MCF 10A (cell line): Measurements from ENCODE around the gene KLHL9. TPM values are rescaled to one million over a fixed set of nuclear protein-coding genes. Genes with fewer than 3 reads are reported as not detected.

Source experiments
- BruUV-seq: library from RNA; stranded (reverse); fragments of 400-500 nt; replicated peaks from 2 replicates; lab custom pipeline; 2021; lab: Mats Ljungman, UMichigan
- CTCF ChIA-PET: fragments of 300-600 bp; sonication (Branson Sonifier 250); formaldehyde crosslinking; extraction: SDS; loops from one replicate; lab custom pipeline; 2021; ENCODE audit warnings: antibody characterized with exemption, inconsistent platforms; lab: Yijun Ruan, JAX
- POLR2A ChIA-PET: fragments of 300-600, 350-650 bp; sonication (Branson Sonifier 250); formaldehyde crosslinking; extraction: SDS; loops from one replicate; lab custom pipeline; 2020; ENCODE audit warnings: antibody characterized with exemption, inconsistent platforms; lab: Yijun Ruan, JAX
- DNase-seq: peaks from one replicate; pipeline ENCODE4 v3.0.0-alpha.2; 2018; ENCODE audit not compliant: unreplicated experiment
- H3K27ac Mint-ChIP-seq: one replicate; pipeline ENCODE4 v1.8.0; 2022; ENCODE audit warnings: mild to moderate bottlenecking, low read depth, mixed read lengths; ENCODE audit not compliant: unreplicated experiment
- H3K27me3 Mint-ChIP-seq: one replicate; pipeline ENCODE4 v1.8.0; 2022; ENCODE audit warnings: mixed read lengths; ENCODE audit not compliant: insufficient read depth, unreplicated experiment
- H3K36me3 Mint-ChIP-seq: one replicate; pipeline ENCODE4 v1.8.0; 2022; ENCODE audit warnings: mild to moderate bottlenecking, moderate library complexity, mixed read lengths; ENCODE audit not compliant: insufficient read depth, unreplicated experiment
- H3K4me1 Mint-ChIP-seq: one replicate; pipeline ENCODE4 v1.8.0; 2022; ENCODE audit warnings: mixed read lengths; ENCODE audit not compliant: insufficient read depth, unreplicated experiment
- H3K4me3 Mint-ChIP-seq: one replicate; pipeline ENCODE4 v1.8.0; 2022; ENCODE audit warnings: mild to moderate bottlenecking, moderate library complexity, mixed read lengths; ENCODE audit not compliant: unreplicated experiment
- H3K9me3 Mint-ChIP-seq: one replicate; pipeline ENCODE4 v1.8.0; 2022; ENCODE audit warnings: mixed read lengths; ENCODE audit not compliant: unreplicated experiment
- CTCF ChIP-seq: fragments of 200-600 bp; IDR thresholded peaks from one replicate; pipeline ENCODE4 v1.8.0; 2022; ENCODE audit warnings: antibody characterized with exemption, mild to moderate bottlenecking; ENCODE audit not compliant: unreplicated experiment
- intact Hi-C: fragments of 100-400 bp; cut with micrococcal nuclease; formaldehyde crosslinking; loops from 2 replicates; pipeline ENCODE4 v1.14.1; 2022
- total RNA-seq: library from RNA; stranded (reverse); gene quantifications from 2 replicates; pipeline ENCODE4 v1.2.3, GENCODE V29; 2022

The KLHL9 gene
- total RNA-seq, 1 experiment from 2014 or later: 9.8 TPM

- BruUV-seq: no TSS peak
- CTCF ChIA-PET: interaction anchor here (0.7 to 1.0 kb wide), 2 partner anchors 15 to 1020 kb away, joined by 3 read pairs; no protein-coding TSS in a partner anchor
- H3K9me3 Mint-ChIP-seq: no peaks in the 10 kb centered on the region
Observed at GRCh38 chr9:21286659-21287058, 48.5 kb downstream of the KLHL9 start.

GRCh38 chr9:21286099-21286498 is 49.1 kb downstream of the KLHL9 start:
- ChIA-PET CTCF (interaction anchor here (0.7 to 1.0 kb wide), 2 partner anchors 16 to 1021 kb away, joined by 3 read pairs; no protein-coding TSS in a partner anchor), POLR2A (no interaction called here)
- intact Hi-C loops: no loop called here
- TF ChIP-seq CTCF: no peak
- Mint-ChIP-seq H3K9me3 (no peaks in the 10 kb centered on the region), H3K36me3 (no peaks in the 10 kb centered on the region), H3K4me3 (no peak overlapping the region), H3K27me3 (peaks cover 29% of the 10 kb centered on the region), H3K27ac (no peak overlapping the region), H3K4me1 (no peaks in the 10 kb centered on the region)
- no peak for DNase-seq
- no TSS peak for BruUV-seq

More at GRCh38 chr9:21286659-21287058, 48.5 kb downstream of the KLHL9 start:
- POLR2A ChIA-PET: no interaction called here
- DNase-seq: no peak
- H3K36me3 Mint-ChIP-seq: no peaks in the 10 kb centered on the region
- H3K4me1 Mint-ChIP-seq: no peaks in the 10 kb centered on the region
- no peak overlapping the region for H3K27ac Mint-ChIP-seq
- intact Hi-C loops: no loop called here
- H3K4me3 Mint-ChIP-seq: no peak overlapping the region
- peaks cover 24% of the 10 kb centered on the region for H3K27me3 Mint-ChIP-seq
- TF ChIP-seq CTCF: no peak

GRCh38 chr9:21281275-21281674 is 53.9 kb downstream of the KLHL9 start:
- no peak for DNase-seq
- BruUV-seq: no TSS peak
- Mint-ChIP-seq H3K36me3 (no peaks in the 10 kb centered on the region), H3K4me3 (no peak overlapping the region), H3K27me3 (peaks cover 47% of the 10 kb centered on the region), H3K4me1 (no peaks in the 10 kb centered on the region), H3K27ac (no peak overlapping the region), H3K9me3 (no peaks in the 10 kb centered on the region)
- CTCF ChIA-PET: no interaction called here
- TF ChIP-seq CTCF: no peak
- POLR2A ChIA-PET: no interaction called here
- intact Hi-C loops: no loop called here

Other genes with a start within 250 kb of the KLHL9 start
- gene IFNW1, start 193.6 kb downstream of the KLHL9 start, total RNA-seq: not detected in 2 replicates
- gene IFNA21, start 168.7 kb downstream of the KLHL9 start, total RNA-seq: not detected in 2 replicates
- not detected in 2 replicates for gene IFNA4, start 147.8 kb downstream of the KLHL9 start, total RNA-seq
- not detected in 2 replicates for gene IFNA7, start 133.2 kb downstream of the KLHL9 start, total RNA-seq
- not detected in 2 replicates for gene IFNA10, start 128.3 kb downstream of the KLHL9 start, total RNA-seq
- gene IFNA16, start 118.1 kb downstream of the KLHL9 start, total RNA-seq: not detected in 2 replicates
- not detected in 2 replicates for gene IFNA17, start 107.2 kb downstream of the KLHL9 start, total RNA-seq
- not detected in 2 replicates for gene IFNA14, start 95.4 kb downstream of the KLHL9 start, total RNA-seq
- gene IFNA5, start 30.1 kb downstream of the KLHL9 start, total RNA-seq: not detected in 2 replicates
- gene IFNA6, start 15.5 kb upstream of the KLHL9 start, total RNA-seq: not detected in 2 replicates
- gene IFNA13, start 32.7 kb upstream of the KLHL9 start, total RNA-seq: not detected in 2 replicates
- not detected in 2 replicates for gene IFNA2, start 50.0 kb upstream of the KLHL9 start, total RNA-seq
- not detected in 2 replicates for gene IFNA8, start 73.7 kb upstream of the KLHL9 start, total RNA-seq
- not detected in 2 replicates for gene IFNA1, start 105.0 kb upstream of the KLHL9 start, total RNA-seq
- gene IFNE, start 146.9 kb upstream of the KLHL9 start, total RNA-seq: 2.1 and 2.4 TPM in 2 replicates